Spleen (tissue), 7 donors: ENCODE results near the gene RXRB.

ENCODE experiments used
- POLR2A ChIP-seq, 3 donors: fragments of 450-650 bp; IDR thresholded peaks; one replicate each; pipeline ENCODE4 v1.5.1; 2017; ENCODE audit warnings: antibody characterized with exemption in 3 of 3, mild to moderate bottlenecking in 1 of 3
- POLR2AphosphoS5 ChIP-seq, 3 donors: sonication (generic); formaldehyde crosslinking; IDR thresholded peaks; one replicate each; pipeline ENCODE4 v1.5.1; 2017; ENCODE audit warnings: antibody characterized with exemption in 3 of 3
- TF ChIP-seq, protein P1 (sequence below), 11 experiments: fragments of 200-600 bp in 7 of 11; fragments of 450-650 bp in 4 of 11; sonication (generic) in 4 of 11; IDR thresholded peaks in 8 of 11; conservative IDR thresholded peaks in 3 of 11; 1 replicate in 7 of 11; 2 replicates in 4 of 11; pipeline versions ENCODE4 v1.4.0 to v1.8.0; 2016 to 2021; ENCODE audit warnings: antibody characterized with exemption in 11 of 11, inconsistent platforms in 4 of 11, mild to moderate bottlenecking in 1 of 11
- donor health status: DM: no; HTN: no; CAD: no; lungs with moderate emphysema.
- donor health status: DM: no; HTN: no; CAD: no.
- donor health status: DM: no; HTN: no; CAD: no.

DNA sequence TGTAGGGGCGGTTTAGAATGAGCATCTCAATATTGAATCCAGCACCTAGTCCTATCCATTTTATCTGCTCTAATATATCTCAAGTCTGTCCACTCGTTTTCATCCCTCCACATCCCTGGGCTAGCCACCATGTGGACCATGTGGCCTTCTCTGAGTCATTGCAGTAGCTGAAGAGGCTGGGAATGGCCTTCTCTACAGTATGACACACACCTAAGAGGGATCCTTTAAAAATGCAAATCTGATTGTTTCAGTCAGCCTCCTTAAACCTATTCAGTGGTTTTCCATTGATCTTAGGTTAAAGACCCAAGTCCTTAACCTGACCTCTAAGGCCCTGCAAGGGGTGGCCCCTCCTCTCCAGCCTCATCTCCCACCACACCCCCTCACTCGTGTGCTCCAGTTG, 17.2 kb upstream of the RXRB start:
- TF ChIP-seq, protein P1, sequence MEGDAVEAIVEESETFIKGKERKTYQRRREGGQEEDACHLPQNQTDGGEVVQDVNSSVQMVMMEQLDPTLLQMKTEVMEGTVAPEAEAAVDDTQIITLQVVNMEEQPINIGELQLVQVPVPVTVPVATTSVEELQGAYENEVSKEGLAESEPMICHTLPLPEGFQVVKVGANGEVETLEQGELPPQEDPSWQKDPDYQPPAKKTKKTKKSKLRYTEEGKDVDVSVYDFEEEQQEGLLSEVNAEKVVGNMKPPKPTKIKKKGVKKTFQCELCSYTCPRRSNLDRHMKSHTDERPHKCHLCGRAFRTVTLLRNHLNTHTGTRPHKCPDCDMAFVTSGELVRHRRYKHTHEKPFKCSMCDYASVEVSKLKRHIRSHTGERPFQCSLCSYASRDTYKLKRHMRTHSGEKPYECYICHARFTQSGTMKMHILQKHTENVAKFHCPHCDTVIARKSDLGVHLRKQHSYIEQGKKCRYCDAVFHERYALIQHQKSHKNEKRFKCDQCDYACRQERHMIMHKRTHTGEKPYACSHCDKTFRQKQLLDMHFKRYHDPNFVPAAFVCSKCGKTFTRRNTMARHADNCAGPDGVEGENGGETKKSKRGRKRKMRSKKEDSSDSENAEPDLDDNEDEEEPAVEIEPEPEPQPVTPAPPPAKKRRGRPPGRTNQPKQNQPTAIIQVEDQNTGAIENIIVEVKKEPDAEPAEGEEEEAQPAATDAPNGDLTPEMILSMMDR (IDR thresholded peaks at IDR 0.05 in 8 of 11, conservative IDR thresholded peaks at IDR 0.05 in 3 of 11), result no peak
- TF ChIP-seq POLR2A (IDR thresholded peaks at IDR 0.05) (no peak), POLR2AphosphoS5 (IDR thresholded peaks at IDR 0.05) (no peak)
